Measurements from ENCODE around the gene CIITA. TPM values are rescaled to one million over a fixed set of nuclear protein-coding genes. Genes with fewer than 3 reads are reported as not detected.
A peak's percentile ranks its signal among the peaks of the same experiment; 100 is the strongest.
"Not testable (repeated sequence)": the region's sequence is repeated elsewhere in the genome, so short reads cannot be mapped to it uniquely, and the experiment has no call there.

The CIITA gene
- polyA plus RNA-seq (ENCODE audit: insufficient read length in 10 of 10), result 1 to 10 TPM; 1.0 to 3.2 (median 1.7) TPM
- long read RNA-seq, donor 1, result 0 reads
- long read RNA-seq, donor 2, result 0 reads
- long read RNA-seq, donor 3, result 0 reads
- long read RNA-seq, donor 4, partial matches to known transcripts, result 0 of 28 reads
- long read RNA-seq, donor 4, other reads (novel, unspliced or antisense), result 28 of 28 reads
- long read RNA-seq, donor 5, partial matches to known transcripts, result 0 of 59 reads
- long read RNA-seq, donor 5, other reads (novel, unspliced or antisense), result 59 of 59 reads
- long read RNA-seq, donor 6, partial matches to known transcripts, result 0 of 1 reads
- long read RNA-seq, donor 6, other reads (novel, unspliced or antisense), result 0 of 1 reads
- long read RNA-seq, donor 7, partial matches to known transcripts, result 73 of 73 reads
- long read RNA-seq, donor 7, other reads (novel, unspliced or antisense), result 0 of 73 reads
- long read RNA-seq, donor 8, result 0 reads
- long read RNA-seq, donor 9, result 0 reads

- peak in 2 of 3 donors; percentile 58 to 76 for DNase-seq
These were observed at the start of gene CIITA for GRCh38 chr16:10876799-10877341. CIITA (plus strand) TSS chr16:10877202; CDS start chr16:10877331, 129 bp downstream.

GRCh38 chr16:10827691-10828341 lies 49.2 kb upstream of the CIITA start:
- peak; percentile 86 to 96 (median 93) for DNase-seq

- DNase-seq, result peak; percentile 76 to 96 (median 92)
These were observed 48.1 kb upstream of the CIITA start for GRCh38 chr16:10828851-10829366.

- DNase-seq, result not testable (repeated sequence)
These were observed 47.5 kb upstream of the CIITA start for GRCh38 chr16:10829390-10830098.

GRCh38 chr16:10830240-10830639 lies 46.8 kb upstream of the CIITA start:
- not testable (repeated sequence) for DNase-seq

GRCh38 chr16:10831894-10832886 lies 44.8 kb upstream of the CIITA start:
- DNase-seq, result no peak

- DNase-seq, result no peak
These were observed 43.7 kb upstream of the CIITA start for GRCh38 chr16:10833271-10833670.

- no peak for DNase-seq
These were observed 42.9 kb upstream of the CIITA start for GRCh38 chr16:10834130-10834529.

GRCh38 chr16:10834766-10835165 lies 42.2 kb upstream of the CIITA start:
- DNase-seq, result no peak

- DNase-seq, result no peak
These were observed 41.6 kb upstream of the CIITA start for GRCh38 chr16:10835281-10835931.

- no peak for DNase-seq
These were observed 40.7 kb upstream of the CIITA start for GRCh38 chr16:10836174-10836853.

- no peak for DNase-seq
These were observed 38.3 kb upstream of the CIITA start for GRCh38 chr16:10838621-10839278.

GRCh38 chr16:10839279-10839666 lies 37.7 kb upstream of the CIITA start:
- DNase-seq, result no peak

- no peak for DNase-seq
These were observed 36.3 kb upstream of the CIITA start for GRCh38 chr16:10840703-10841102.

GRCh38 chr16:10846213-10846998 lies 30.6 kb upstream of the CIITA start:
- no peak for DNase-seq

GRCh38 chr16:10847176-10847575 lies 29.8 kb upstream of the CIITA start:
- DNase-seq, result no peak

- no peak for DNase-seq
These were observed 27.1 kb upstream of the CIITA start for GRCh38 chr16:10849736-10850477.

All from muscle of back (tissue), 13 donors.